GM12864 (cell line): ENCODE measurements around the gene CA10.

Experiments
- DNase-seq: peaks from one replicate; pipeline ENCODE4 v3.0.0-alpha.2; 2011; ENCODE audit warnings: low read depth
- H3K4me3 ChIP-seq: 2 replicates; pipeline ENCODE4 v1.5.1; 2011; ENCODE audit warnings: mild to moderate bottlenecking, low read depth, low read length, control low read depth
- TF ChIP-seq, protein P1 (sequence below): IDR thresholded peaks from 2 replicates; pipeline ENCODE4 v1.5.1; 2011; ENCODE audit warnings: low read depth, mild to moderate bottlenecking, moderate library complexity, low read length, control low read depth, inconsistent platforms; ENCODE audit errors: missing control alignments

The CA10 gene

DNA sequence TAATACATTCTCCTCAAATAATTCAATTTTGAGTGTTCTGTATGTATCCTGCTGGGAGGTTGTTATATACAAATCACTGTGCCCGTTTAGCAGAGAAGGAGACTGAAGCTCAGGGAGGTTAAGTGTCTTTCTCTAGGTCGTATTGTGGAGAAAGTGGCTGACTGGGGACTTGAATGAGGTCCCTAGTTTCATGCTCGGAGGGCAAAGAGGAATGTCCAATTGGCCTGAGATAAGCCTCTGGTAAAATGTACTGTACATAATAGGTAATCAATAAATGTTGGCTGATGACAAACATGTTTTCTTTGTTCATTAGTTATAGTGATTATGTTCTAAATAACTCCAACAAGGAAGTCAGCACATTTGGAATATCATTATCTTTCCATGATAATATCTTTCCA is 455.6 kb downstream of the CA10 start:
- TF ChIP-seq, protein P1, sequence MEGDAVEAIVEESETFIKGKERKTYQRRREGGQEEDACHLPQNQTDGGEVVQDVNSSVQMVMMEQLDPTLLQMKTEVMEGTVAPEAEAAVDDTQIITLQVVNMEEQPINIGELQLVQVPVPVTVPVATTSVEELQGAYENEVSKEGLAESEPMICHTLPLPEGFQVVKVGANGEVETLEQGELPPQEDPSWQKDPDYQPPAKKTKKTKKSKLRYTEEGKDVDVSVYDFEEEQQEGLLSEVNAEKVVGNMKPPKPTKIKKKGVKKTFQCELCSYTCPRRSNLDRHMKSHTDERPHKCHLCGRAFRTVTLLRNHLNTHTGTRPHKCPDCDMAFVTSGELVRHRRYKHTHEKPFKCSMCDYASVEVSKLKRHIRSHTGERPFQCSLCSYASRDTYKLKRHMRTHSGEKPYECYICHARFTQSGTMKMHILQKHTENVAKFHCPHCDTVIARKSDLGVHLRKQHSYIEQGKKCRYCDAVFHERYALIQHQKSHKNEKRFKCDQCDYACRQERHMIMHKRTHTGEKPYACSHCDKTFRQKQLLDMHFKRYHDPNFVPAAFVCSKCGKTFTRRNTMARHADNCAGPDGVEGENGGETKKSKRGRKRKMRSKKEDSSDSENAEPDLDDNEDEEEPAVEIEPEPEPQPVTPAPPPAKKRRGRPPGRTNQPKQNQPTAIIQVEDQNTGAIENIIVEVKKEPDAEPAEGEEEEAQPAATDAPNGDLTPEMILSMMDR: no peak
- DNase-seq: no peak
- no peak overlapping the region for H3K4me3 ChIP-seq

DNA sequence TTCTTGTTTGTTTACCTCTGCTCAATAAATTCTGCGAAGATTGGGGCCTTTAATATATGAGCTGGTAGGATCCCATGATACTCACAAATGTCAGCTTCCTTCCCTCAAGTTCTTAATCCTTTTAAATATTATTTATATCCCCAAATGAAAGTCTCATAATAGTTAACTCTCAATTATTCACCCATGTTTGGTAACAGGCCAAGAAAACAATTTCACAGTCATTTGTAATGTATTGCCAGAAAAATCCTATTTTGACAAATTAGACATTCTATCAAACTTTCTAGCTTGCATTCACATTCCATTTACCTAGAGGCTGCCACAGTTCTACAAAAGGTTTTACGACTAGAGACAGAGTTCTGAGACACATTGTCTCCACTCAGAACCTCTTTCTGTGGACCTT is 457.0 kb downstream of the CA10 start:
- TF ChIP-seq, protein P1: no peak
- DNase-seq: no peak
- no peak overlapping the region for H3K4me3 ChIP-seq

DNA sequence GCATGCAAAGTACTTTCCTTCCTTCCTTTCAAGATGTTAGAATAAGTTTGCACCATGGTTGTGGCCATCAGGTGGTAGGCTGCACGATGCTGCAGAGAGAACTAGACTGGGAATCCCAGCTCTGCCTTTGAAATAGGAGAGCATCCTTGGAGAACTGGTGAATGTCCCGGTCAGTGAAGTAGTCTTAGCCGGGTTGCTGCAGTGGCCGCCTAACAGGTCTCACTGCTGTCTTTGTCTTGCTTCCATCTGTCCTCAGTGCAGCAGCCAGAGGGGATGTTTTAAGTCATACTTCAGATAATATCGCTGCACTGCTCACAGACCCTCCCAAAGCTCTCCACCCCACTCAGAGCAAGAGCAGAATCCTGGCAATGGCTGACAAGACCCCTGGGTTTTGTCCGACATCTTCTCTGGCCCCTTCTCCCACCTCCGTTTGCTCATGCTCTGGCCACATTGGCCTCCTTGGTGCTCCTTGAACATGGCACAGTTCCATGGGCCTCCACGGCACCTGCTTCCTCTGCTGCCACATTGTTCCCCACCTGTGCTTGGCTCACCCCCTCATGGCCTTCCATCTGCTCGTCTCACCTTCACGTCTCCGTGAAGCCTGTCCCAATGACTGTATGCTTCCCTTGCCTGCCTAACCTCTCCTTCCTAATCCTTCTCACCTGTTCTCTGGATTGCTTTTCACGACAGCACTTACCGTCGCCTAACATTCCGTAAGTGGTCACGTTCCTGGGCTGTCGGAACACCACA is 458.3 kb downstream of the CA10 start:
- H3K4me3 ChIP-seq: no peak overlapping the region
- TF ChIP-seq, protein P1: no peak
- DNase-seq: no peak

DNA sequence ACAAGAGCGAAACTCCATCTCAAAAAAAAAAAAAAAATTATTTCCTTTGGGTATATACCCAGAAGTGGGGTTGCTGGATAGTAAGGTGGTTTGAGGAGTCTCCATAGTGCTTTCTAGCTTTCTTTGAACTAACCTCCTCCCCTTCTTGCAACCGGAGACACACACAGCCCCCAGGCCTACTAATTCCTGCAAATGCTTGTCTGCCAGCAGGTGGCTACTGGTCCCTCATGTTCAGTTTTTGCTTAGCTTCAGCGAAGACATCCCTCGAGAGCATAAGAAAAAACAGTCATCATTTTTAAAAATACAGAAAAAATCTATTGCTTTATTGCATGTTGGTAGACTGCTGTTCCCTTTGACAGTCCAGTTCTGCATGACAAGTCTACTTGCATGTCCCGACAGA is 459.2 kb downstream of the CA10 start:
- DNase-seq: no peak
- TF ChIP-seq, protein P1: no peak
- H3K4me3 ChIP-seq: no peak overlapping the region

DNA sequence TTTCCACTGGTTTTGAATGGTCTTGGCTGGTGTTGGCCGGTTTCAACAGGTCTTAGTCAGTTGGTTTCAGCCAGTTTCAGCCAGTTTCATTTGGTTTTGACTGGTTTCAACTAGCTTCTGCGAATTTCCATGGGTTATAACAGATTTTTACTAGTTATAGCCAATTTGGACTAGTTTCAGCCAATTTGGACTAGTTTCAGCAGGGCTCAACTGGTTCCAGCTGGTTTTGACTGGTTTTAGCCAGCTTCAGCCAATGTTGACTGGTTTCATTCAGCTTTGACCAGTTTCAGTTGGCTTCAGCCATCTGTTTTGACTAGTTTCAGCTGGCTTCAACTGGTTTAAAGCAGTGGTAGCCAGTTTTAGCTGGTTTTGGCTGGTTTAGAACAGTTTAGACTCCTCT is 465.6 kb downstream of the CA10 start:
- DNase-seq: no peak
- H3K4me3 ChIP-seq: no peak overlapping the region
- TF ChIP-seq, protein P1: no peak

DNA sequence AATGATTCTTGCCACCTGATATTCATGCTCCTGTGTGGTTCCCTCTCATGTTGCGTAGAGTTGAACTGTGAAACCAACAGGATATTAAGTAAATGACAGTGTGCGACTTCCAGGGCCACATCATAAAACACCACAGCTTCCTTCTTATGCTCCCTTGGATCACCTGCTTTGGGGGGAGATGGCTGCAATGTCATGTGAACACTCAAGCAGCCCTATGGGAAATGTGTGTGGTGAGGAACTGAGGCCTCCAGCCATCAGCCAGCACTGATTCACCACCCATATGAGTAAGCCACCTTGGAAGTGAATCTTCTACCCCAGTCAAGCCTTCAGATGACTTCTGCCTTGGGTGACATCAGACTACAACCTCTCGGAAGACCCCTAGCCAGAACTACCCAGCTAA is 470.6 kb downstream of the CA10 start:
- H3K4me3 ChIP-seq: no peak overlapping the region
- DNase-seq: no peak
- TF ChIP-seq, protein P1: no peak

DNA sequence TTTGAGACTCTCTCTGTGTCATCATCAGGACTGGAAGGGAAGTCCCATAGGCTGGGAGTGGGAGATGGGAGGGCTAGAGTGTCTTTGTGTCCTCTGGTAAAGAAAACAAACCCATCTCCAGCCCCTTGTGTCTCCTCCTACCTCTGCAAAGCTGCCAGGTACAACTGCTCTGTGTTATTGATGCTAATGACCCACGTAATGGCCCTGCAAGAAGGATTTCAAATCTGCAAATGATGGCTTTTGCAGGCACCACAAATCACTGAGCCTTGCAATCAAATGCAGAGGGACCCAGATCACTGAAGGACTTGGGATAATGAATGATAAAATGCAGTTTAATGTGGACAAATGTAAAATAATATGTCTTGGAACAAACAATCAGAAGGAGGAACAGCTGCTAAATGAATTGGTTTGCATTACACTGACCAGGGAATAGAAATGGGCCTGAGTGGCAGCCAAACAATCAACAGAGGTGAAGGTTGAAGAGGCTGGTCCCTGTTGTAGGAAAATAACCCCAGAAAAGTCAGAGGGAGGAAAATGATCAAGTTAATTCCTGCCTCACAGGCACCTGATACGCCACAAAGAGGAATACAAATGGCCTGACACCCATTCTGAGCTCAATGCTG is 473.1 kb downstream of the CA10 start:
- TF ChIP-seq, protein P1: no peak
- DNase-seq: no peak
- no peak overlapping the region for H3K4me3 ChIP-seq
